Heart left ventricle (tissue), 13 donors: ENCODE measurements around the gene C14orf180.

Experiments used
- CTCF ChIP-seq, 12 donors: fragments of 200-600 bp; sonication (generic) in 4 of 12; IDR thresholded peaks; one replicate each; pipeline versions ENCODE4 v1.5.0 to v1.8.0; 2018 to 2022; ENCODE audit warnings: antibody characterized with exemption in 12 of 12, mild to moderate bottlenecking in 5 of 12
- POLR2A ChIP-seq, 2 donors: fragments of 450-650 bp; IDR thresholded peaks; one replicate each; pipeline ENCODE4 v1.6.1; 2017; ENCODE audit warnings: antibody characterized with exemption in 2 of 2, mild to moderate bottlenecking in 2 of 2, moderate library complexity in 2 of 2
- donor health status: ischemic (EF 13 %, LVEDD 7.1; RV severe dilation, severe dysfunction).
- donor health status: DM: no; HTN: yes; CAD: no.
- donor health status: DM: no; HTN: no; CAD: no.
- donor health status: ischemic (EF 25% LVEDD 6.9; RV normal size, moderate dysfunction).
- donor health status: ischemic (EF 25% LVEDD 5.7; RV mildly dilated, moderate dysfunction).
- donor health status: ischemic (EF 35%, LVEDD 5.7; RV mildly dilated, moderate dysfunction).
- donor health status: nonischemic (EF 11% LVEDD 7.7; RV severe dilation, severe dysfunction).
- donor health status: DM: yes; HTN: yes; CAD: no.
- donor health status: PGD.
- donor health status: ischemic (EF 29% LVEDD 5.4; RV normal size, mild dysfunction).
- donor health status: nonischemic (EF 23%, LVEDD 6.1; RV moderate dilation, normal function).

GRCh38 chr14:104564744-104565679 lies 14.6 kb upstream of the C14orf180 start:
- TF ChIP-seq CTCF (IDR thresholded peaks at IDR 0.05) (no peak), POLR2A (IDR thresholded peaks at IDR 0.05) (no peak)
